Endodermal cell (in vitro differentiated cells): ENCODE results near the gene LRRC37A2. TPM values are rescaled to one million over a fixed set of nuclear protein-coding genes. Genes with fewer than 3 reads are reported as not detected.
"Not testable (repeated sequence)": the region's sequence is repeated elsewhere in the genome, so short reads cannot be mapped to it uniquely, and the experiment has no call there.

Source experiments
- DNase-seq: peaks from one replicate; pipeline ENCODE4 v3.0.0-alpha.2; 2017
- H3K27ac ChIP-seq: 2 replicates; pipeline ENCODE4 v1.5.1; 2013; ENCODE audit warnings: mild to moderate bottlenecking, low read depth, low read length, moderate library complexity
- H3K27me3 ChIP-seq: 2 replicates; pipeline ENCODE4 v1.6.1; 2013; ENCODE audit warnings: mild to moderate bottlenecking, low read length, moderate library complexity; ENCODE audit not compliant: insufficient read depth, control insufficient read depth, poor library complexity, severe bottlenecking
- H3K36me3 ChIP-seq: 2 replicates; pipeline ENCODE4 v1.7.0; 2013; ENCODE audit warnings: mild to moderate bottlenecking, low read length, moderate library complexity; ENCODE audit not compliant: control insufficient read depth, insufficient read depth
- H3K4me1 ChIP-seq: one replicate; pipeline ENCODE4 v1.7.0; 2013; ENCODE audit warnings: low read length; ENCODE audit not compliant: control insufficient read depth, insufficient read depth
- H3K4me3 ChIP-seq: 2 replicates; pipeline ENCODE4 v1.5.1; 2013; ENCODE audit warnings: mild to moderate bottlenecking, low read length, moderate library complexity
- H3K9ac ChIP-seq: 2 replicates; pipeline ENCODE4 v1.6.1; 2013; ENCODE audit warnings: mild to moderate bottlenecking, low read length, moderate library complexity; ENCODE audit not compliant: poor library complexity, severe bottlenecking; ENCODE audit errors: extremely low read depth
- H3K9me3 ChIP-seq: 2 replicates; pipeline ENCODE4 v1.6.1; 2013; ENCODE audit warnings: mild to moderate bottlenecking, low read length, moderate library complexity; ENCODE audit not compliant: control insufficient read depth
- H3K27ac Mint-ChIP-seq: 2 replicates; pipeline ENCODE4 v1.8.0; 2020; ENCODE audit warnings: mixed read lengths
- H3K27me3 Mint-ChIP-seq: 2 replicates; pipeline ENCODE4 v1.8.0; 2021; ENCODE audit warnings: mild to moderate bottlenecking, mixed read lengths; ENCODE audit not compliant: insufficient read depth
- H3K36me3 Mint-ChIP-seq: 2 replicates; pipeline ENCODE4 v1.8.0; 2020; ENCODE audit warnings: low read depth, mixed read lengths
- H3K4me1 Mint-ChIP-seq: 2 replicates; pipeline ENCODE4 v1.8.0; 2020; ENCODE audit warnings: mixed read lengths
- H3K4me3 Mint-ChIP-seq: 2 replicates; pipeline ENCODE4 v1.8.0; 2020; ENCODE audit warnings: mild to moderate bottlenecking, moderate library complexity, mixed read lengths
- H3K9me3 Mint-ChIP-seq: 2 replicates; pipeline ENCODE4 v1.8.0; 2020; ENCODE audit warnings: mild to moderate bottlenecking, mixed read lengths
- WGBS, 2 experiments: methylation state at CpG; one replicate each; pipeline versions ENCODE4 v1.1.5 to v1.1.7; 2013; ENCODE audit warnings: missing lambda C conversion rate in 2 of 2, mixed read lengths in 1 of 2; ENCODE audit not compliant: insufficient coverage in 1 of 2, insufficient read length in 1 of 2; 5-methylcytosine and 5-hydroxymethylcytosine counted together
- total RNA-seq, 2 donors: library from RNA; stranded (reverse); fragmentation: NEBNext Ultra II Directional in 1 of 2; extraction: Animal tissue kit (Norgen Biotek cat#: 25700) in 1 of 2; gene quantifications; 2 replicates in 1 of 2; 3 replicates in 1 of 2; pipeline ENCODE4 v1.2.1, GENCODE V29; 2021

Gene LRRC37A2
- total RNA-seq, 2 donors from 2014 or later: 15.0 to 16.4 TPM

DNA sequence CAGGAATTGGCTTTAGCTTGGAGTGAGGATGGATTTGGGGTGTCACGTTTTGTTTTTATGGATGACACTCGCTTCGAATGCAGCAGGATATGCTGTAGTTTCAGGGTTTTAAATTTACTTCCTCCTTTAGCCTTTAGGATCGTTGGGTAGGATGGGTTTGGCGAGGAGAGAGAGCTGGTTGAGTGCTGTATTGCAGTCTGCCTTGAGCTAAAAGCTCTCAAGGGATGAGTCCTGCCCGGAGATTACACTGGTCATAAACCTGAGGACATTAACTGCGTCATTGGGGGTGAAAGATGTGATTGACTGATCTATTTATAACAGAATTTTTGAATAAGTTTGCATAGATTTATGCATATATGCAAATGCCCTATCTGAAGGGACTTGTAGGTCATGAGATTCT is 79.1 kb downstream of the LRRC37A2 start:
- DNase-seq, H3K4me1 ChIP-seq, H3K36me3 ChIP-seq, H3K9me3 Mint-ChIP-seq, H3K4me3 ChIP-seq, H3K27ac Mint-ChIP-seq, H3K27me3 Mint-ChIP-seq, H3K9ac ChIP-seq, H3K36me3 Mint-ChIP-seq, H3K27me3 ChIP-seq, H3K27ac ChIP-seq, H3K4me3 Mint-ChIP-seq, H3K4me1 Mint-ChIP-seq, H3K9me3 ChIP-seq: not testable (repeated sequence)
- WGBS, 2 experiments: no CpG with 5 or more reads among the region's 7 CpGs

DNA sequence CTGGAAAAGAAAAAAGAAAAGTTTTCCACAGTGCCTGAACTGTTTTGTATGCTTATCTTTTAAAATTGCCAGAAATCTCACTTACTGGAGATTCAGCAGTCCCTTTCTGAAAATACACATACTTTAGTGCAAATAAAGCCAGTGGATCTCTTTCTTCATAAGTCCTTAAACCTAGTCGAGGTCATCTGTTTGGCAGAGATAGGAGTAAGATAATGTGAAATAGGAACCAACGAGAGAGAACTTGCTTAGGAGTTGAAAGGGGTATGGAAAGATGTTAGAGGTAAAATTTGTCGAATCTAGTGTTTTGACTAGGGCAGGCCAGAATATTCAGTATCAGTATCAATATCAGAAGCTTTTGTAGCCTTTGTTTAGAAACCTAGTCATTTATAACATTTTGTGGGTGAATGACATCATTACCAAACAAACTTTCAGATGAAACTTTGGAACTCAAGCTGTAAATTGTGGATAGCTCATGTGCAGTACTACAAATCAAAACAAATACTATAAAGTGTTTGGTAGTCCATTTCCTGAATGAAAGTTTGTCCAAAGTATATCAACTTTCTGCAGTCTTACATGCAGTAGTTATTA is 86.2 kb downstream of the LRRC37A2 start:
- no CpG with 5 or more reads among the region's 3 CpGs for WGBS, 2 experiments
- not testable (repeated sequence) for H3K36me3 ChIP-seq, DNase-seq

DNA sequence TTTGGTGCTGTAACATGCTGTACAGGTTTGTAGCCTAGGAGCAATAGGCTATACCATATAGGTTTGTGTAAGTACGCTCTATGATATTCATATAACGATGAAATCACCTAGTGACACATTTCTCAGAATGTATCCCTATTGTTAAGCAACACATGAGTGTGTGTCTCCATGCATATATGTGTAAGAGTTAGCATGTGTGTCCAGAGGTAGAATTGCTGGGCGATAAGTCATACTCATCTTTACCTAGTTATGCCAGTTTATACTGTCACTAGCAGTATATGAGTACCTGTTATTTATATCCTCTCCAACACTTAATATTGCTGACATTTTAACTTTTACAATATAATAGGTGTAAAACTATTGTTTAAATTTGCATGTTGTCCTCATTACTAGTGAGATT is 88.5 kb downstream of the LRRC37A2 start:
- not testable (repeated sequence) for H3K27me3 ChIP-seq, H3K27ac ChIP-seq, H3K4me1 Mint-ChIP-seq, H3K4me3 Mint-ChIP-seq, H3K27ac Mint-ChIP-seq, H3K4me3 ChIP-seq, H3K9ac ChIP-seq, DNase-seq, H3K9me3 ChIP-seq, H3K4me1 ChIP-seq, H3K9me3 Mint-ChIP-seq, H3K27me3 Mint-ChIP-seq, H3K36me3 ChIP-seq, H3K36me3 Mint-ChIP-seq
- no CpG with 5 or more reads among the region's 3 CpGs for WGBS, 2 experiments

More for the DNA sequence above, 86.2 kb downstream of the LRRC37A2 start:
- H3K9ac ChIP-seq, H3K9me3 ChIP-seq, H3K4me1 ChIP-seq, H3K27ac ChIP-seq, H3K9me3 Mint-ChIP-seq, H3K27ac Mint-ChIP-seq, H3K27me3 ChIP-seq, H3K4me1 Mint-ChIP-seq, H3K4me3 ChIP-seq, H3K27me3 Mint-ChIP-seq, H3K36me3 Mint-ChIP-seq, H3K4me3 Mint-ChIP-seq: not testable (repeated sequence)

DNA sequence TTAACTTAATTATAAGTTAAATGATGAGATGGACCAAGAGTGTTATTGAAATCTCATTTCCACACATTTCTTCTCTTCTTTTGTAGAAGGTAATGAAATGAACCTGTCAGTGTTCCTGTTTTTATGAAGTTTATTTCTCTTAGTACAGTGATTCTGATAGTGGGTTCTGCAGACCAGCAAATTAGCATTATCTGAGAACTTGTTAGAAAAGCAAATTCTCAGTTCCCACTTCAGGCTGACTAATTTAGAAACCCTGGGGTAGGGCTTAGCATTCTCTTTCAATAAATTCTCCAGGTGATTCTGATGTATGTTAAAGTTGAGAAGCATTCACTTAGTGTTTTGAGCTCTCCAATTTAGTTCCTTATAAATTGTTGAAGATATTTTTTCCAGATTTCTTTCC is 90.9 kb downstream of the LRRC37A2 start:
- not testable (repeated sequence) for H3K4me3 Mint-ChIP-seq, H3K4me3 ChIP-seq, H3K27ac ChIP-seq, H3K9me3 Mint-ChIP-seq, H3K27me3 Mint-ChIP-seq, H3K4me1 ChIP-seq, DNase-seq, H3K9ac ChIP-seq, H3K36me3 ChIP-seq, H3K27me3 ChIP-seq, H3K27ac Mint-ChIP-seq, H3K9me3 ChIP-seq, H3K36me3 Mint-ChIP-seq, H3K4me1 Mint-ChIP-seq

Other genes starting within 250 kb of the LRRC37A2 start
- 1 to 10 TPM; 4.9 to 5.6 TPM for gene LRRC37A, start 217.3 kb upstream of the LRRC37A2 start, total RNA-seq
- 10 to 100 TPM; 12.3 to 13.7 TPM for gene ARL17B, start 150.7 kb upstream of the LRRC37A2 start, total RNA-seq
- 10 to 100 TPM; 15.7 to 32.0 TPM for gene ARL17A, start 67.2 kb downstream of the LRRC37A2 start, total RNA-seq
- 10 to 100 TPM; 29.7 to 41.0 TPM for gene NSF, start 78.2 kb downstream of the LRRC37A2 start, total RNA-seq